ENCODE results near the gene ZNF276.

- no peak for TF ChIP-seq CTCF (conservative IDR thresholded peaks at IDR 0.05 in 1 of 2, IDR thresholded peaks at IDR 0.05 in 1 of 2; ENCODE audit: low read depth in 1 of 2, low read length in 2 of 2)
- no peak for TF ChIP-seq EZH2 (IDR thresholded peaks at IDR 0.05; ENCODE audit: low read length, missing control alignments)
Measured at GRCh38 chr16:89693931-89694783, 27.2 kb upstream of the ZNF276 start.
